ENCODE data around the gene ECM2.
"Not testable (repeated sequence)": the region's sequence is repeated elsewhere in the genome, so short reads cannot be mapped to it uniquely, and the experiment has no call there.

ECM2 gene

GRCh38 chr9:92535940-92536850 lies at the start of gene ECM2:
TSS of gene ECM2 (minus strand) at chr9:92535990. CDS start at chr9:92522866, 13,124 bp downstream.
- DNase-seq (ENCODE audit: low read depth in 2 of 2) = no peak

- no peak for DNase-seq (ENCODE audit: low read depth in 2 of 2)
Measured at GRCh38 chr9:92576175-92576574, 40.4 kb upstream of the ECM2 start.

GRCh38 chr9:92573612-92574011 lies 37.8 kb upstream of the ECM2 start:
- not testable (repeated sequence) for DNase-seq (ENCODE audit: low read depth in 2 of 2)

GRCh38 chr9:92571871-92572270 lies 36.1 kb upstream of the ECM2 start:
- DNase-seq (ENCODE audit: low read depth in 2 of 2) = not testable (repeated sequence)

GRCh38 chr9:92564982-92565381 lies 29.2 kb upstream of the ECM2 start:
- DNase-seq (ENCODE audit: low read depth in 2 of 2) = no peak

GRCh38 chr9:92564504-92564903 lies 28.7 kb upstream of the ECM2 start:
- DNase-seq (ENCODE audit: low read depth in 2 of 2) = no peak

- DNase-seq (ENCODE audit: low read depth in 2 of 2) = no peak
Measured at GRCh38 chr9:92563116-92564100, 27.6 kb upstream of the ECM2 start.

GRCh38 chr9:92562461-92562967 lies 26.7 kb upstream of the ECM2 start:
- DNase-seq (ENCODE audit: low read depth in 2 of 2) = no peak

GRCh38 chr9:92561374-92562330 lies 25.9 kb upstream of the ECM2 start:
- DNase-seq (ENCODE audit: low read depth in 2 of 2) = no peak

- no peak for DNase-seq (ENCODE audit: low read depth in 2 of 2)
Measured at GRCh38 chr9:92558612-92559374, 23.0 kb upstream of the ECM2 start.

GRCh38 chr9:92550765-92551164 lies 15.0 kb upstream of the ECM2 start:
- DNase-seq (ENCODE audit: low read depth in 2 of 2) = no peak

GRCh38 chr9:92547356-92547755 lies 11.6 kb upstream of the ECM2 start:
- DNase-seq (ENCODE audit: low read depth in 2 of 2) = no peak

- no peak for DNase-seq (ENCODE audit: low read depth in 2 of 2)
Measured at GRCh38 chr9:92545002-92545510, 9.3 kb upstream of the ECM2 start.

GRCh38 chr9:92543972-92544371 lies 8.2 kb upstream of the ECM2 start:
- DNase-seq (ENCODE audit: low read depth in 2 of 2) = no peak

GRCh38 chr9:92538541-92538940 lies 2.8 kb upstream of the ECM2 start:
- no peak for DNase-seq (ENCODE audit: low read depth in 2 of 2)

- no peak for DNase-seq (ENCODE audit: low read depth in 2 of 2)
Measured at GRCh38 chr9:92534674-92535073, 1.1 kb downstream of the ECM2 start.

- no peak for DNase-seq (ENCODE audit: low read depth in 2 of 2)
Measured at GRCh38 chr9:92534204-92534603, 1.6 kb downstream of the ECM2 start.

GRCh38 chr9:92530893-92531292 lies 4.9 kb downstream of the ECM2 start:
- no peak for DNase-seq (ENCODE audit: low read depth in 2 of 2)

- DNase-seq (ENCODE audit: low read depth in 2 of 2) = no peak
Measured at GRCh38 chr9:92529124-92529523, 6.7 kb downstream of the ECM2 start.

GRCh38 chr9:92528522-92528849 lies 7.3 kb downstream of the ECM2 start:
- DNase-seq (ENCODE audit: low read depth in 2 of 2) = no peak
